CD14-positive monocyte (primary cell): ENCODE measurements around the gene RCHY1. TPM values are rescaled to one million over a fixed set of nuclear protein-coding genes. Genes with fewer than 3 reads are reported as not detected.

Experiments used
- DNase-seq, 3 donors: peaks; one replicate each; pipeline ENCODE4 v3.0.0-alpha.2; 2011 to 2022
- H2AFZ ChIP-seq: 2 replicates; pipeline ENCODE4 v1.6.0; 2012; ENCODE audit warnings: mild to moderate bottlenecking, low read depth, low read length, inconsistent platforms; ENCODE audit not compliant: insufficient read depth, poor library complexity, severe bottlenecking
- H3K27ac ChIP-seq, 2 donors: 1 replicate in 1 of 2; 2 replicates in 1 of 2; pipeline ENCODE4 v1.5.1; 2012 to 2013; ENCODE audit warnings: low read length in 2 of 2, control low read depth in 1 of 2, inconsistent platforms in 1 of 2, low read depth in 1 of 2, mild to moderate bottlenecking in 1 of 2
- H3K27me3 ChIP-seq, 2 donors: one replicate each; pipeline versions ENCODE4 v1.6.0 to v1.6.1; 2011 to 2013; ENCODE audit warnings: low read length in 2 of 2; ENCODE audit not compliant: control insufficient read depth in 2 of 2, insufficient read depth in 2 of 2
- H3K36me3 ChIP-seq, 2 donors: replicated peaks in 1 of 2; 1 replicate in 1 of 2; 2 replicates in 1 of 2; pipeline versions ENCODE4 v1.5.1 to v1.6.1; 2012 to 2013; ENCODE audit warnings: low read length in 2 of 2, control low read depth in 1 of 2, inconsistent platforms in 1 of 2, mild to moderate bottlenecking in 1 of 2; ENCODE audit not compliant: insufficient read depth in 2 of 2, control insufficient read depth in 1 of 2
- H3K4me1 ChIP-seq, 2 donors: 1 replicate in 1 of 2; 2 replicates in 1 of 2; pipeline versions ENCODE4 v1.5.1 to v1.6.1; 2012 to 2013; ENCODE audit warnings: low read length in 2 of 2, control low read depth in 1 of 2, inconsistent platforms in 1 of 2, mild to moderate bottlenecking in 1 of 2, moderate library complexity in 1 of 2; ENCODE audit not compliant: insufficient read depth in 2 of 2, control insufficient read depth in 1 of 2
- H3K4me2 ChIP-seq: replicated peaks from 2 replicates; pipeline ENCODE3; 2012; ENCODE audit warnings: low read length, moderate library complexity, mild to moderate bottlenecking; ENCODE audit not compliant: poor library complexity, severe bottlenecking; ENCODE audit errors: extremely low read depth
- H3K4me3 ChIP-seq, 3 experiments: fragments of 200-600 bp in 1 of 3; sonication (generic) in 1 of 3; replicated peaks in 1 of 3; 1 replicate in 2 of 3; 2 replicates in 1 of 3; pipeline ENCODE4 v1.5.1; 2011 to 2013; ENCODE audit warnings: low read length in 3 of 3, mild to moderate bottlenecking in 3 of 3, control low read depth in 2 of 3, low read depth in 2 of 3, inconsistent platforms in 1 of 3, moderate library complexity in 1 of 3
- H3K79me2 ChIP-seq: 2 replicates; pipeline ENCODE4 v1.6.0; 2012; ENCODE audit warnings: mild to moderate bottlenecking, control low read depth, inconsistent platforms, low read length, moderate library complexity; ENCODE audit not compliant: insufficient read depth
- H3K9ac ChIP-seq: 2 replicates; pipeline ENCODE4 v1.6.0; 2017; ENCODE audit warnings: low read length, mild to moderate bottlenecking; ENCODE audit not compliant: insufficient read depth, poor library complexity, severe bottlenecking
- H3K9me3 ChIP-seq, 2 donors: replicated peaks in 1 of 2; 1 replicate in 1 of 2; 2 replicates in 1 of 2; pipeline versions ENCODE4 v1.5.1 to v1.6.1; 2012 to 2013; ENCODE audit warnings: low read length in 2 of 2, control low read depth in 1 of 2; ENCODE audit not compliant: control insufficient read depth in 1 of 2, insufficient read depth in 1 of 2
- H4K20me1 ChIP-seq: 2 replicates; pipeline ENCODE4 v1.6.0; 2012; ENCODE audit warnings: mild to moderate bottlenecking, low read length, control low read depth, moderate library complexity; ENCODE audit not compliant: insufficient read depth
- H3K27ac Mint-ChIP-seq, 7 donors: one replicate each; pipeline ENCODE4 v1.8.0; 2020; ENCODE audit warnings: mild to moderate bottlenecking in 7 of 7, mixed read lengths in 7 of 7, moderate library complexity in 6 of 7, inconsistent platforms in 2 of 7
- H3K27me3 Mint-ChIP-seq, 3 donors: one replicate each; pipeline ENCODE4 v1.8.0; 2021 to 2022; ENCODE audit warnings: low read depth in 3 of 3, mild to moderate bottlenecking in 3 of 3, mixed read lengths in 3 of 3, moderate library complexity in 3 of 3, inconsistent platforms in 1 of 3
- H3K36me3 Mint-ChIP-seq, 2 donors: one replicate each; pipeline ENCODE4 v1.8.0; 2020; ENCODE audit warnings: mixed read lengths in 2 of 2, inconsistent platforms in 1 of 2, mild to moderate bottlenecking in 1 of 2
- H3K4me1 Mint-ChIP-seq: one replicate; pipeline ENCODE4 v1.8.0; 2020; ENCODE audit warnings: mild to moderate bottlenecking, mixed read lengths
- H3K4me3 Mint-ChIP-seq, 2 donors: one replicate each; pipeline ENCODE4 v1.8.0; 2020; ENCODE audit warnings: mild to moderate bottlenecking in 2 of 2, mixed read lengths in 2 of 2, moderate library complexity in 1 of 2
- H3K9me3 Mint-ChIP-seq, 7 donors: one replicate each; pipeline ENCODE4 v1.8.0; 2020 to 2022; ENCODE audit warnings: mixed read lengths in 7 of 7, mild to moderate bottlenecking in 6 of 7, moderate library complexity in 6 of 7, inconsistent platforms in 2 of 7
- WGBS: methylation state at CpG from one replicate; pipeline ENCODE4 v1.1.5; 2013; ENCODE audit warnings: missing lambda C conversion rate; ENCODE audit not compliant: insufficient coverage; 5-methylcytosine and 5-hydroxymethylcytosine counted together
- intact Hi-C, 2 donors: fragments of 100-400 bp; cut with micrococcal nuclease; formaldehyde crosslinking; loops; one replicate each; pipeline versions ENCODE4 v1.15.0 to v1.15.1; 2023
- polyA minus RNA-seq: library from RNA; depleted of rRNA, polyadenylated mRNA; stranded (reverse); fragments of >200 nt; gene quantifications from 2 replicates; pipeline ENCODE4 v1.2.3, GENCODE V29; 2012
- polyA plus RNA-seq, 3 donors: library from polyadenylated mRNA; depleted of rRNA in 1 of 3; unstranded in 2 of 3; stranded (reverse) in 1 of 3; fragments of 300-500 nt in 2 of 3; fragments of >200 nt in 1 of 3; fragmentation: Illumina TruSeq in 2 of 3; gene quantifications; 1 replicate in 2 of 3; 2 replicates in 1 of 3; pipeline ENCODE4 v1.2.3, GENCODE V29; 2012 to 2021
- total RNA-seq, 12 experiments: library from RNA in 1 of 12; stranded (reverse) in 1 of 12; fragments of 120-200 nt in 1 of 12; gene quantifications; one replicate each; pipeline ENCODE4 v1.2.4 and lab custom pipeline; 2013 to 2026; ENCODE audit warnings: mixed read lengths in 6 of 12, inconsistent platforms in 1 of 12
- TF ChIP-seq, protein P1 (sequence below): fragments of 200-600 bp; IDR thresholded peaks from one replicate; pipeline ENCODE4 v1.8.0; 2022; ENCODE audit warnings: antibody characterized with exemption, mild to moderate bottlenecking

The RCHY1 gene
- total RNA-seq (2013), result 15.5 TPM
- polyA plus RNA-seq (10 to 100 TPM; 22.5 to 44.1 (median 23.0) TPM), polyA minus RNA-seq (5.0 and 7.1 TPM in 2 replicates), total RNA-seq (lab: John Stamatoyannopoulos, UW) (7.7 to 39.9 (median 24.7) reads per million in 11 experiments)

DNA sequence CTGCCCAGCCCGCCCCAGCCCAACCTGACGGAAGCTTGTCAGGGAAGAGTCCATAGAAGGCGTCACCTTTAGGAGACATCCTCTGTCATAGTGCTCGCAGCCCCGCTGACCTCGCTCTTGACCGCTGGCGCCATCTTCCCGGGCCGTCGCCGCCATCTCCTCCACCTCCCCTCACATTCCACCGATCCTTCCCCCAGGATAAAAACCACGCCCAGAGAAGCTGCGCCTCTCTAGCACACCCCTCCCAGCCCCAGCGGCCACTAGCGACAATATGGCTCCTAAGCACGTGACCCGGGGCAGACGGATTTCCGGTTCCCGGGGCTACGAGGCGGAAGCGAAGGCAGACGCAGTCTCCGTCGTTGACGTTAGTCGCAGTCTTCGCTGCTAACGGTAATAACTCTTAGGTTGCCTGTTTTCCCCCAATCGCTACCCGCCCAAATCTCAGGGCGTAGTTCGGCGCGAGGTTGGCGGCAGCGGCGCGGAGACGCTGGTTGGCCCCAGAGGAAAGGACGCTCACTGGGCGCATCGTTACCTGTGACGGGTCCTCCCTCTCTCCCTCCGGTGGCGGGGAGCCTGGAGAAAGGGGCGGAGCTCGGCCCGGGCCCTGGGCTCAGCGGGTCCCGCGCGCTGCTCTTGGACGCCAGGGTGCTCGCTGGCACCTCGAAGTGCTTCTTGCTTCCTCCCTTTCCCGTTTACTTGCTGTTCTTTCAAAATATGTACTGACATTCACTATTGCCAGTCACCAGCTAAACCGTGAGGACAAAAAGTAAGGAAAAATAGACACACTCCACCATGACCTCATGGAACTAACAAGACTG is at the start of gene RCHY1, which contains the start of gene THAP6:
TSS of gene RCHY1 (minus strand) at position 273 of the 818 bp plus-strand sequence. CDS start at position 156, 117 bp downstream.
TSS of gene THAP6 (plus strand) at position 343 of the 818 bp plus-strand sequence. CDS start 980 bp downstream, outside the sequence.
- Histone ChIP-seq H3K4me1 (peaks cover 48 to 50% of the 10 kb centered on the region in 2 donors), H3K36me3 (peaks cover 17 to 28% of the 10 kb centered on the region in 2 donors), H3K27me3 (no peaks in the 10 kb centered on the region), H3K4me2 (peak within 1 kb of the TSS; percentile 94), H3K27ac (peak within 1 kb of the TSS; percentile 96 to 97), H4K20me1 (no peaks in the 10 kb centered on the region), H3K4me3 (peak within 1 kb of the TSS; percentile 61 to 89 (median 84)), H3K9me3 (no peaks in the 10 kb centered on the region), H3K79me2 (peaks cover 56% of the 10 kb centered on the region), H3K9ac (peak within 1 kb of the TSS; percentile 88), H2AFZ (peak within 1 kb of the TSS; percentile 84)
- Mint-ChIP-seq H3K4me3 (peak within 1 kb of the TSS in 1 of 2 donors; percentile 98), H3K36me3 (peaks cover 32 to 34% of the 10 kb centered on the region in 2 donors), H3K9me3 (peaks cover 2 to 4% (median 3%) of the 10 kb centered on the region in 7 donors), H3K4me1 (peaks cover 24% of the 10 kb centered on the region), H3K27ac (peak within 1 kb of the TSS in 6 of 7 donors; percentile 98 to 99 (median 98)), H3K27me3 (peaks cover 0 to 2% (median 0%) of the 10 kb centered on the region in 3 donors)
- intact Hi-C loops, result loop anchor here (10.0 kb wide), 1 partner anchor 210 kb away; the partner anchor contains the start of gene USO1 (in 2 of the 2)
- under 1% methylated on average over 52 of the region's 61 CpGs for WGBS
- DNase-seq, result peak; percentile 89 to 94 (median 90)
- TF ChIP-seq, protein P1, sequence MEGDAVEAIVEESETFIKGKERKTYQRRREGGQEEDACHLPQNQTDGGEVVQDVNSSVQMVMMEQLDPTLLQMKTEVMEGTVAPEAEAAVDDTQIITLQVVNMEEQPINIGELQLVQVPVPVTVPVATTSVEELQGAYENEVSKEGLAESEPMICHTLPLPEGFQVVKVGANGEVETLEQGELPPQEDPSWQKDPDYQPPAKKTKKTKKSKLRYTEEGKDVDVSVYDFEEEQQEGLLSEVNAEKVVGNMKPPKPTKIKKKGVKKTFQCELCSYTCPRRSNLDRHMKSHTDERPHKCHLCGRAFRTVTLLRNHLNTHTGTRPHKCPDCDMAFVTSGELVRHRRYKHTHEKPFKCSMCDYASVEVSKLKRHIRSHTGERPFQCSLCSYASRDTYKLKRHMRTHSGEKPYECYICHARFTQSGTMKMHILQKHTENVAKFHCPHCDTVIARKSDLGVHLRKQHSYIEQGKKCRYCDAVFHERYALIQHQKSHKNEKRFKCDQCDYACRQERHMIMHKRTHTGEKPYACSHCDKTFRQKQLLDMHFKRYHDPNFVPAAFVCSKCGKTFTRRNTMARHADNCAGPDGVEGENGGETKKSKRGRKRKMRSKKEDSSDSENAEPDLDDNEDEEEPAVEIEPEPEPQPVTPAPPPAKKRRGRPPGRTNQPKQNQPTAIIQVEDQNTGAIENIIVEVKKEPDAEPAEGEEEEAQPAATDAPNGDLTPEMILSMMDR, result no peak

DNA sequence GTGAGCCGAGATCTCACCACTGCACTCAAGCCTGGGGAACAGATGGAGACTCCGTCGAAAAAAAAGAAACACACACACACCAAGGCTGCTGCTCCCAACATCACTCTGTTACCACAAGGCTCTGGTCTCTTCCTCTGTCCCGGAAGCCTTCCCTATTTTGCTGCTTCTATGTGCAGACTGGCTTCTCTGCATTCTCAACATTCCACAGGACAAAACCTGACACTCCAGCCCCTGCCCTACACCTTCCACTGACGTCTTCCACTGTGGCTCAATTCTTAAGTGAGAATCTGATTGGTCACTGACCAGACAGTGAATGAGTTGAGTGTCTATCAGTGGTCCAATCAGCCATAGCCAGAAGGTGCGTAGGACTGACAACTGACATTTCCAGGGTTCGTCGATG is 47.6 kb upstream of the RCHY1 start:
- Histone ChIP-seq H3K9me3 (no peaks in the 10 kb centered on the region), H4K20me1 (no peaks in the 10 kb centered on the region), H3K9ac (no peak overlapping the region), H3K36me3 (no peaks in the 10 kb centered on the region), H3K27me3 (no peaks in the 10 kb centered on the region), H3K4me1 (peaks cover 21 to 30% of the 10 kb centered on the region in 2 donors), H3K79me2 (no peaks in the 10 kb centered on the region), H3K4me3 (no peak overlapping the region), H3K27ac (no peak overlapping the region), H2AFZ (no peak overlapping the region), H3K4me2 (no peak overlapping the region)
- intact Hi-C loops, result no loop called here
- Mint-ChIP-seq H3K36me3 (no peaks in the 10 kb centered on the region), H3K4me1 (peaks cover 27% of the 10 kb centered on the region), H3K27me3 (peaks cover 0 to 1% (median under 1%) of the 10 kb centered on the region in 3 donors), H3K4me3 (no peak overlapping the region), H3K27ac (peak overlapping the region in 3 of 7 donors; percentile 27 to 68 (median 46)), H3K9me3 (peaks cover 0 to 3% (median 0%) of the 10 kb centered on the region in 7 donors)
- no peak for DNase-seq
- 55% methylated on average over 4 of the region's 8 CpGs for WGBS
- TF ChIP-seq, protein P1, result no peak
